Fibroblast of mammary gland (primary cell): ENCODE measurements around the gene TMPRSS15.

ENCODE experiments used
- DNase-seq: peaks from one replicate; pipeline ENCODE4 v3.0.0-alpha.2; 2010; ENCODE audit warnings: low read depth
- H3K4me3 ChIP-seq: 2 replicates; pipeline ENCODE4 v1.5.1; 2011; ENCODE audit warnings: low read depth, mild to moderate bottlenecking, low read length, moderate library complexity; ENCODE audit not compliant: control insufficient read depth
- TF ChIP-seq, protein P1 (sequence below): conservative IDR thresholded peaks from 2 replicates; pipeline ENCODE4 v1.5.1; 2011; ENCODE audit warnings: low read depth, low read length, inconsistent platforms; ENCODE audit not compliant: control insufficient read depth, insufficient read depth

TMPRSS15 gene

DNA sequence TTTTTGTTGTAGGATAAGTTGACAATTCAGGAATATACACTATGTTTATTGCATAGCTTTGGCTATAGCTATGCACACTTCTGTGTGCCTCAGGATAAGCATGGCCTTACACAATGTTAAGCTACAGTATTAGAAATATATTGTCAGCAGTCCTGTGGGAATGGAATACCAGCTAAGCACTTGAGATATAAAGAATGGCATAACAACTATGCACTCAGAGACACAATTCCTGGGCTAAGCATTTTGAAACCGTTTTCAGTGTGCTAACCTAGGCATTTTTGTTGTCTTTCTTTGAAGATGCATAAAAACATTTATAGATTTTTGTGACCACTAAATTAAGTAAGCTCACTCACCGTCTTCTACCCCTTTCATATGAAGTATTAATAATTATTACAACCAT is 46.8 kb downstream of the TMPRSS15 start:
- no peak overlapping the region for H3K4me3 ChIP-seq
- DNase-seq: no peak
- TF ChIP-seq, protein P1, sequence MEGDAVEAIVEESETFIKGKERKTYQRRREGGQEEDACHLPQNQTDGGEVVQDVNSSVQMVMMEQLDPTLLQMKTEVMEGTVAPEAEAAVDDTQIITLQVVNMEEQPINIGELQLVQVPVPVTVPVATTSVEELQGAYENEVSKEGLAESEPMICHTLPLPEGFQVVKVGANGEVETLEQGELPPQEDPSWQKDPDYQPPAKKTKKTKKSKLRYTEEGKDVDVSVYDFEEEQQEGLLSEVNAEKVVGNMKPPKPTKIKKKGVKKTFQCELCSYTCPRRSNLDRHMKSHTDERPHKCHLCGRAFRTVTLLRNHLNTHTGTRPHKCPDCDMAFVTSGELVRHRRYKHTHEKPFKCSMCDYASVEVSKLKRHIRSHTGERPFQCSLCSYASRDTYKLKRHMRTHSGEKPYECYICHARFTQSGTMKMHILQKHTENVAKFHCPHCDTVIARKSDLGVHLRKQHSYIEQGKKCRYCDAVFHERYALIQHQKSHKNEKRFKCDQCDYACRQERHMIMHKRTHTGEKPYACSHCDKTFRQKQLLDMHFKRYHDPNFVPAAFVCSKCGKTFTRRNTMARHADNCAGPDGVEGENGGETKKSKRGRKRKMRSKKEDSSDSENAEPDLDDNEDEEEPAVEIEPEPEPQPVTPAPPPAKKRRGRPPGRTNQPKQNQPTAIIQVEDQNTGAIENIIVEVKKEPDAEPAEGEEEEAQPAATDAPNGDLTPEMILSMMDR: no peak

DNA sequence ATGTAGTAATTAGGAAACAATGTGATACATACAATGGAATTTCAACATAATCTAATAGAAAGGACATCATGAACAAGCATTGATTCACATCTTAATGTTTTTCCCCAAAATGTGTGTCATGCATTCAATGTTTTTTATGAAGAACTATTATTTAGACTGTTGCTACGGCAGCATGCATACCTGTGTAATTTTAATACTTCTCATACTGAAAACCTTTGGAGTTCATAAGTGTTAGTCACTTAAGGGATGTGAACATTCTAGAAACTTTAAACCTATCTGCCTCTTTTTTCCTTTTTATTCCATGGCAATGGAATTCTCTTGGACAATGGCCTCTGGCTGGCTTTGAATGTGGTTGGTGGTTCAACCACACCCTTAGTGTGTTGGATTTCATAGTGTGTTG is 48.6 kb downstream of the TMPRSS15 start:
- no peak for DNase-seq
- no peak overlapping the region for H3K4me3 ChIP-seq
- TF ChIP-seq, protein P1: no peak

DNA sequence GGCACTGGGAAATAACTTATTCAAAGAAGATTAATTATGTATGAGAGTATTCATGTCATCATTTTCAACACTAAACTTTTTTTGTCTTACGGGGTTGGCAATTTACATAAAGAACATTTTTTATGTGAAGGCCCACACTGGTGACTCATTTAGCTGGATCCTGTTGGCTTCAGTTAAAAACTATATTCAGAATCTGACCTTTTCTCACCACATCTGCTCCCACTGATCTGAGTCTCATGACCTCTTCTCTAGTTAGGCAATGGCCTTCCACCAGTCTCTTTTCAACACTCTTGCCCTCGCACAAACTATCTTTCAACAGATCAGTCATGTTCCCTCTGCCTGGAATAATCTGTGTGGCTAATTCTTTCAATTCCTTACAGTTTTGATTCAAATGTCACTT is 53.4 kb downstream of the TMPRSS15 start:
- TF ChIP-seq, protein P1: no peak
- DNase-seq: peak; percentile 51

DNA sequence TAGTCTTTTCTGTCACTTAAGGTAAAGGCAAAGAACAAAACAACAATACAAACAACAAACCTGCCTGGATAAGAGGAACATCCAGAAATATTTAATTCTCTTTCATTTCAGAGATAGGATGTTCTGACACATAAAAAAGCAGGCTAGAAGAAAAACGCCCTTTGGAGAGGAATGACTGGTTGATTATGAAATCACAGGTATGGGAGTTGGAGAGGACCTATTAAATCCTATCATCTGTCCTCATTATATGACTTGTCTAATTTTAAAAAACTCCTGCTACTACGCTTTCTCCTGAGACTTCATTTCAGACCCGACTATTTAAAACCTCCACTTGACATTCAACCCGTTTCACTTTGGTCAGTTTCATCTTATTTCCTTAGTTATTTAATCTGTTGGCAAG is 54.1 kb downstream of the TMPRSS15 start:
- DNase-seq: no peak
- no peak overlapping the region for H3K4me3 ChIP-seq
- TF ChIP-seq, protein P1: no peak

More for the DNA sequence above, 53.4 kb downstream of the TMPRSS15 start:
- no peak overlapping the region for H3K4me3 ChIP-seq

DNA sequence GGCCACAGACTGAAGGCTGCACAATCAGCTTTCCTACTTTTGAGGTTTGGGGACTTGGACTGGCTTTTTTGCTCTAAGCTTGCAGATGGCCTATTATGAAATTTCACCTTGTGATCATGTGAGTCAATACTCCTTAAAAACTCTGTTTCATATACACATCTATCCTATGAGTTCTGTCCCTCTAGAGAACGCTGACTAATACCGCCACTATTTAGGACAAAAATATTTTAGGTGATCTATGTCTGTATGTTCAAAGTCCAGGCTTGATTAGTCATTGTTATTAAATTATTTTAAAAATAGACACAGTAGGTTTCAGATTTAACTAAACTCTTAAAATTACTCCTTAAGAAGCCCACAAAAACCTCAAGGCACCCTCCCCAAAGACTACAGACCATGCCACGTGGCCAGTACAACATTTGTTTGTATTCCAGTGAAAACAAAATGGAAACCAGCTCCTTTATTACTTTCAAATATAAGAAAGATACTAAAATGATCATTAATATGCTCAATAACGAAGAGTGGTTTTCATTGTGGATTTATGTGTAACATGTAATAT is 63.1 kb downstream of the TMPRSS15 start:
- no peak overlapping the region for H3K4me3 ChIP-seq
- peak; percentile 38 for DNase-seq
- TF ChIP-seq, protein P1: no peak

DNA sequence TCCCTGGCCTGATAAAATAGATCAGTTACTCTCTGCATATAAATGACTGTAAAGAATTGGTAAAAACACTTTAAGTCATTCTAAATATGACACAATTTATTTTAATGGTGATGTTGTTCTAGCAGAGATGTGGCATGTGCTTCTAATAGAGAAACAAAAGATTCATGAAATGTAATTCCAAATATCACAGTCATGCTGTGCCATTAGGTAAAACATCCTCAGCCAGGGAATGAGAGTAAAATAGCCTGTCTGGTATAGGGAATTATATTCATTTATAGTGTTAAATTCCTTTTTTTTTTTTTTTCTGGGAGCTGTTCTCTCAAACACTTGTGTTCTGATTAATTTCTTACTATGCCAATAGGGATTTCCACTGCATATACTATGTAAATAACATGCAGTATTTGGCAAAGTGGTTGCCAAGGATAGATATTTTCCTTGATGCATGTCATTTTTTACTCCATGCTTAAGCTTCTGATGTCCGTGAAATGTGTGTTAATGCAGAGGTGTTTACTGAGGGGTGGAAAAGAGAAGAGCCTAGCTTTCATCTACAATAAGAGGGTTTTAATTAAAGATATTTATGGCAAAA is 67.8 kb downstream of the TMPRSS15 start:
- no peak overlapping the region for H3K4me3 ChIP-seq
- TF ChIP-seq, protein P1: no peak
- DNase-seq: no peak

DNA sequence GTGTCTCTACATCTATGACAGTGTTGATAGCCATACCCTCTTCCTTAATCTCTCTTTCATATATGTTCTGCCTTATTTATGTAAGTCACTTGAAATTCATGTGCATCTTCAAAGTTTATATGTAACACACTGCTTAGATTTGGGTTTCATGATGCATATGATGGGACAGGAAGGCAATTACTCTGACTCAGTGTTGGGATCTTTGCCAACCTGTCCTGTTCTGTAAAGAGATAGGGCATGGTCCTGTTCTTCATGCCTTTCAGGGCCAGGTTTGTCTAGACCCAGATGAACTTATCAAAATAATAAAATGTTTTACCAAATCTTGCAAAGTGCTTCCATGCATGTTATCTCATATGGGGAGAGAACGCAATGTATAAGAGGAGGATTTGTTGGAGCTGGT is 69.5 kb downstream of the TMPRSS15 start:
- DNase-seq: no peak
- TF ChIP-seq, protein P1: no peak
- H3K4me3 ChIP-seq: no peak overlapping the region
